ENCODE results near the gene MET.

DNA sequence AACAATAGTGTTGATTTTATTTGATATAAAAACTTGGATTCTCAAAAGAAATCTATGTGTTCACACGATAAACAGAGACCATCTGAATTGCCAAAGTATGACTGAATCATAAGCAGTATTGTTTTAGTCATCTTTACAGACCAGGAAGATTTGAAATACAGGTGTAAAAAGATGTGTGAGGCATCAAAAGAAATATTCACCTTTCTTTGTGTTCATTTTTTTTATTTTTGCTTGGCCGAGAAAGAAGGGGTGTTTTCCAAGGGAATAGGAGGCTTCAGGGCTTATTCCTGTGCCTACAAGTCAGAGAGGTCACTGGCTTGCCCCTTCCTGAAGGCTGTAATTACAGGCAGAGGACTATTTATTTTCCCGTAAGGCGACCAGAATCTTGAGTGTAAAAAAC, 37.3 kb downstream of the MET start:
- TF ChIP-seq RFX5 (IDR thresholded peaks at IDR 0.05; ENCODE audit: low read depth, low read length): no peak
- TF ChIP-seq LARP7 (IDR thresholded peaks at IDR 0.05): no peak
- no peak for TF ChIP-seq PML (IDR thresholded peaks at IDR 0.05; ENCODE audit: low read length)
- TF ChIP-seq CTCF (IDR thresholded peaks at IDR 0.05 in 2 of 3, conservative IDR thresholded peaks at IDR 0.05 in 1 of 3; ENCODE audit: control insufficient read depth in 2 of 3, extremely low read depth in 1 of 3, insufficient read depth in 1 of 3, low read depth in 3 of 3, low read length in 3 of 3): no peak
- TF ChIP-seq EZH2 (IDR thresholded peaks at IDR 0.05; ENCODE audit: borderline replicate concordance, control insufficient read depth, low read depth, low read length): no peak
- TF ChIP-seq TAF1 (IDR thresholded peaks at IDR 0.05; ENCODE audit: borderline replicate concordance, low read depth, low read length): no peak
- TF ChIP-seq RBBP5 (conservative IDR thresholded peaks at IDR 0.05): no peak
- TF ChIP-seq ZSCAN29 (IDR thresholded peaks at IDR 0.05): no peak
- no peak for TF ChIP-seq HCFC1 (IDR thresholded peaks at IDR 0.05; ENCODE audit: low read length)
- no peak for TF ChIP-seq POLR2A (IDR thresholded peaks at IDR 0.05; ENCODE audit: low read depth, low read length)
- no peak for TF ChIP-seq HDGF (IDR thresholded peaks at IDR 0.05)
- no peak for TF ChIP-seq ATF3 (IDR thresholded peaks at IDR 0.05; ENCODE audit: borderline replicate concordance, extremely low read depth, low read depth, low read length)
